Measurements from ENCODE around the gene RAB2B. TPM values are rescaled to one million over a fixed set of nuclear protein-coding genes. Genes with fewer than 3 reads are reported as not detected.

Gene RAB2B
- total RNA-seq, 4 donors from 2014 or later: 26.2 to 41.0 (median 28.3) TPM

GRCh38 chr14:21426692-21427091 is 50.1 kb downstream of the RAB2B start:
- 95% methylated on average over 1 of the region's 1 CpG for WGBS

GRCh38 chr14:21419528-21419927 is 57.2 kb downstream of the RAB2B start:
- no peak for DNase-seq (ENCODE audit: extremely low spot score)
- Histone ChIP-seq H3K4me1 (no peaks in the 10 kb centered on the region), H3K36me3 (peaks cover 65 to 97% (median 89%) of the 10 kb centered on the region in 4 donors), H3K4me3 (no peak overlapping the region), H3K27me3 (no peaks in the 10 kb centered on the region), H3K27ac (replicated peaks in 1 of 4) (no peak overlapping the region), H3K9me3 (no peaks in the 10 kb centered on the region)
- TF ChIP-seq CTCF (IDR thresholded peaks at IDR 0.05): no peak
- 80% methylated on average over 5 of the region's 5 CpGs for WGBS
- intact Hi-C loops (cut with DNase I): no loop called here

More at GRCh38 chr14:21426692-21427091, 50.1 kb downstream of the RAB2B start:
- Histone ChIP-seq H3K4me3 (no peak overlapping the region), H3K9me3 (no peaks in the 10 kb centered on the region), H3K36me3 (peaks cover 81 to 100% (median 98%) of the 10 kb centered on the region in 4 donors), H3K27ac (replicated peaks in 1 of 4) (no peak overlapping the region), H3K4me1 (no peaks in the 10 kb centered on the region), H3K27me3 (no peaks in the 10 kb centered on the region)
- intact Hi-C loops (cut with DNase I): no loop called here
- DNase-seq (ENCODE audit: extremely low spot score): no peak
- TF ChIP-seq POLR2A (IDR thresholded peaks at IDR 0.05; ENCODE audit: low read depth) (no peak), CTCF (IDR thresholded peaks at IDR 0.05) (no peak), EP300 (IDR thresholded peaks at IDR 0.05) (no peak), POLR2AphosphoS5 (IDR thresholded peaks at IDR 0.05) (no peak)

GRCh38 chr14:21415329-21415728 is 61.4 kb downstream of the RAB2B start:
- no peaks in the 10 kb centered on the region for H3K4me1 ChIP-seq
- no peaks in the 10 kb centered on the region for H3K27me3 ChIP-seq
- H3K27ac ChIP-seq (replicated peaks in 1 of 4): no peak overlapping the region
- no peak overlapping the region for H3K4me3 ChIP-seq
- TF ChIP-seq CTCF (IDR thresholded peaks at IDR 0.05) (no peak), POLR2AphosphoS5 (IDR thresholded peaks at IDR 0.05) (no peak), EP300 (IDR thresholded peaks at IDR 0.05) (no peak), POLR2A (IDR thresholded peaks at IDR 0.05; ENCODE audit: low read depth) (no peak)
- intact Hi-C loops (cut with DNase I): no loop called here
- DNase-seq (ENCODE audit: extremely low spot score): no peak
- H3K9me3 ChIP-seq: no peaks in the 10 kb centered on the region
- 89% methylated on average over 4 of the region's 4 CpGs for WGBS
- peaks cover 70 to 97% (median 90%) of the 10 kb centered on the region in 4 donors for H3K36me3 ChIP-seq

GRCh38 chr14:21414137-21414631 is 62.6 kb downstream of the RAB2B start:
- 95% methylated on average over 1 of the region's 1 CpG for WGBS
- intact Hi-C loops (cut with DNase I): no loop called here

More at GRCh38 chr14:21414137-21414631, 62.6 kb downstream of the RAB2B start:
- TF ChIP-seq POLR2A (IDR thresholded peaks at IDR 0.05; ENCODE audit: low read depth) (no peak), CTCF (IDR thresholded peaks at IDR 0.05) (no peak), POLR2AphosphoS5 (IDR thresholded peaks at IDR 0.05) (no peak), EP300 (IDR thresholded peaks at IDR 0.05) (no peak)
- H3K27ac ChIP-seq (replicated peaks in 1 of 4): no peak overlapping the region
- no peak overlapping the region for H3K4me3 ChIP-seq
- no peak for DNase-seq (ENCODE audit: extremely low spot score)
- H3K4me1 ChIP-seq: no peaks in the 10 kb centered on the region
- no peaks in the 10 kb centered on the region for H3K27me3 ChIP-seq
- H3K9me3 ChIP-seq: no peaks in the 10 kb centered on the region
- peaks cover 75 to 97% (median 90%) of the 10 kb centered on the region in 4 donors for H3K36me3 ChIP-seq

Small RNA genes lying within 50 kb of the gene (small RNA-seq; reads per million reads assigned to genes)
- gene RN7SL650P: 0 reads per million in 3 donors

Other genes with a start within 250 kb of the RAB2B start
- gene HNRNPC, start 207.5 kb downstream of the RAB2B start, total RNA-seq: 100 to 1,000 TPM; 260 to 396 (median 292) TPM
- not detected for gene RPGRIP1, start 196.9 kb downstream of the RAB2B start, total RNA-seq
- gene SUPT16H, start 92.9 kb downstream of the RAB2B start, total RNA-seq: 10 to 100 TPM; 52.7 to 74.3 (median 60.5) TPM
- 10 to 100 TPM; 45.6 to 64.3 (median 55.0) TPM for gene CHD8, start 20.8 kb downstream of the RAB2B start, total RNA-seq
- gene TOX4, start 236 bp upstream of the RAB2B start, total RNA-seq: 10 to 100 TPM; 42.6 to 81.2 (median 49.1) TPM
- 10 to 100 TPM; 40.6 to 64.4 (median 48.0) TPM for gene METTL3, start 34.4 kb upstream of the RAB2B start, total RNA-seq
- 10 to 100 TPM in 3 of 4 donors, 1 to 10 TPM in 1; 8.3 to 21.6 (median 15.2) TPM for gene SALL2, start 49.4 kb upstream of the RAB2B start, total RNA-seq
- gene OR10G3, start 103.1 kb upstream of the RAB2B start, total RNA-seq: not detected
- gene OR10G2, start 158.0 kb upstream of the RAB2B start, total RNA-seq: not detected
- gene OR4E2, start 176.9 kb upstream of the RAB2B start, total RNA-seq: not detected
- not detected for gene OR4E1, start 196.9 kb upstream of the RAB2B start, total RNA-seq